T-cell (primary cell): Measurements from ENCODE around the gene MAP1LC3B2. TPM values are rescaled to one million over a fixed set of nuclear protein-coding genes. Genes with fewer than 3 reads are reported as not detected.
A peak's percentile ranks its signal among the peaks of the same experiment; 100 is the strongest.

Source experiments
- ATAC-seq, 4 experiments: fragments of 200-7000 bp in 3 of 4; fragments of 150-1000 bp in 1 of 4; cut with Tn5 transposase; replicated peaks in 1 of 4; 1 replicate in 3 of 4; 2 replicates in 1 of 4; pipeline ENCODE4 v1.10.0; 2021; ENCODE audit warnings: moderate library complexity in 3 of 4, mild to moderate bottlenecking in 2 of 4, moderate number of reproducible peaks in 1 of 4
- CTCF ChIA-PET, 2 donors: fragments of 300-600 bp; sonication (Branson Sonifier 250); formaldehyde crosslinking; loops; one replicate each; lab custom pipeline; 2022; ENCODE audit warnings: antibody characterized with exemption in 2 of 2; lab: Charles Lee
- POLR2A ChIA-PET, 2 donors: fragments of 300-600 bp; sonication (Branson Sonifier 250); formaldehyde crosslinking; loops; one replicate each; lab custom pipeline; 2022; ENCODE audit warnings: antibody characterized with exemption in 2 of 2; lab: Charles Lee
- DNase-seq, 35 experiments: peaks; one replicate each; pipeline versions ENCODE4 v3.0.0 to v3.0.0-alpha.2; 2013 to 2023
- H3K27ac ChIP-seq: one replicate; pipeline ENCODE4 v1.5.1; 2013; ENCODE audit warnings: low read length
- H3K27me3 ChIP-seq, 2 experiments: replicated peaks in 1 of 2; 1 replicate in 1 of 2; 2 replicates in 1 of 2; pipeline versions ENCODE4 v1.6.1 to v1.7.0; 2013; ENCODE audit warnings: low read length in 1 of 2, mixed read lengths in 1 of 2; ENCODE audit not compliant: control insufficient read depth in 2 of 2, insufficient read depth in 2 of 2; ENCODE audit errors: extremely low read depth in 1 of 2
- H3K36me3 ChIP-seq, 2 donors: 1 replicate in 1 of 2; 2 replicates in 1 of 2; pipeline versions ENCODE4 v1.6.1 to v1.7.0; 2013; ENCODE audit warnings: low read length in 1 of 2; ENCODE audit not compliant: control insufficient read depth in 2 of 2, insufficient read depth in 1 of 2; ENCODE audit errors: extremely low read depth in 1 of 2
- H3K4me1 ChIP-seq, 2 experiments: 1 replicate in 1 of 2; 2 replicates in 1 of 2; pipeline versions ENCODE4 v1.6.1 to v1.7.0; 2013; ENCODE audit warnings: low read length in 2 of 2, mixed read lengths in 1 of 2; ENCODE audit not compliant: insufficient read depth in 2 of 2, control insufficient read depth in 1 of 2; ENCODE audit errors: extremely low read depth in 1 of 2
- H3K4me3 ChIP-seq, 2 donors: 1 replicate in 1 of 2; 2 replicates in 1 of 2; pipeline versions ENCODE4 v1.5.1 to v1.7.0; 2013; ENCODE audit warnings: mild to moderate bottlenecking in 2 of 2, low read length in 1 of 2, moderate library complexity in 1 of 2; ENCODE audit not compliant: control insufficient read depth in 1 of 2; ENCODE audit errors: extremely low read depth in 1 of 2
- H3K9me3 ChIP-seq: 2 replicates; pipeline ENCODE4 v1.7.0; 2013
- H3K27ac Mint-ChIP-seq, 2 donors: one replicate each; pipeline ENCODE4 v1.8.0; 2020 to 2021; ENCODE audit warnings: mild to moderate bottlenecking in 2 of 2, mixed read lengths in 2 of 2
- H3K27me3 Mint-ChIP-seq, 2 donors: one replicate each; pipeline ENCODE4 v1.8.0; 2021 to 2022; ENCODE audit warnings: mixed read lengths in 2 of 2
- H3K36me3 Mint-ChIP-seq: one replicate; pipeline ENCODE4 v1.8.0; 2021; ENCODE audit warnings: mixed read lengths
- H3K4me1 Mint-ChIP-seq, 3 donors: one replicate each; pipeline ENCODE4 v1.8.0; 2020 to 2022; ENCODE audit warnings: mixed read lengths in 3 of 3, mild to moderate bottlenecking in 1 of 3
- H3K4me3 Mint-ChIP-seq, 3 donors: one replicate each; pipeline ENCODE4 v1.8.0; 2020 to 2022; ENCODE audit warnings: mild to moderate bottlenecking in 3 of 3, mixed read lengths in 3 of 3, moderate library complexity in 3 of 3
- H3K9me3 Mint-ChIP-seq, 3 donors: one replicate each; pipeline ENCODE4 v1.8.0; 2020 to 2022; ENCODE audit warnings: mixed read lengths in 3 of 3
- WGBS: methylation state at CpG from one replicate; pipeline ENCODE4 v1.1.5; 2013; ENCODE audit warnings: missing lambda C conversion rate; ENCODE audit not compliant: insufficient coverage; 5-methylcytosine and 5-hydroxymethylcytosine counted together
- total RNA-seq, 35 experiments: library from RNA in 6 of 35; stranded (reverse) in 6 of 35; fragments of 120-200 nt in 1 of 35; gene quantifications; one replicate each; pipeline versions ENCODE4 v1.2.1 to v1.2.4 and lab custom pipeline; 2013 to 2026

MAP1LC3B2 gene
- total RNA-seq (1 to 10 TPM in 4 of 5 donors, under 1 TPM in 1; 0.92 to 4.6 (median 1.4) TPM), total RNA-seq (lab: John Stamatoyannopoulos, UW) (0.05 to 0.96 (median 0.33) reads per million in 29 experiments)
- total RNA-seq (2013): 0.98 TPM

DNA sequence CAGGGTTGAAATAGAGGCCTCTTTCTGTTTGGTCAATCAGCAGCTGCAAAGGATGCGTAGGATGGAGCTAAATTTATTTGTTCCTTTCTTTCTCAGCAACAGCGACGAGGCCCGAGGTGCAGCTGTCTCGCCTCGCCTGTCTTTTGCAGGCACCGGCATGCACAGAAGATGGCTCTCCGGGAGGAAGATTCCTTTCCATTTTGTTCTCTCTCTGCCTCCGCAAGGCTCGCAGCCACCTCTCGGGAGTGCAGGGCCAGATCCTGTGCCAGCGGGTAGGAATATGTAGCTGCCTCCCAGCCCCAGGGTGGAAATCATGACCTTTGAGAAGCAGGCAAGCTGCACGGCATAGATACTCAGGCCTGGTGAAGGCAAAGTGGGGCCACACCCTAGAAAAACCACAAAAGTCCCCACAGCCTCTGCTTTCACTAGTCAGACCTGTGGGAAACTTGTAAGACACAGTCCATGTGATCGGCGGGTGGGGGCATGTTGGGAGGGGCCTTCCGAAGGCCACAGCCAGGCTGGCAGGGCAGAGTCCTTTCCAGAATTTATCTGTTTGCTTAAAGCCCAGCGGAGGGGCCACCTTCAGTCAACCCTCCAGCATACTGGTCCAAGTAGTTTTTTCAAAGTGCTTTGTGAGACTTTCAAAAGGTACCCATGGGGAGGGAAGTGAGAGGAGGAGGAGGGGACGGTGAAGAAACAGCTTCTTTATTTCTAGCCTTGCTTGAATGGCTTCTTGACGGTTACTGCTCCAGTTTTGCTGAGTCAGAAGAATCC is at the start of gene MAP1LC3B2:
TSS of gene MAP1LC3B2 (plus strand) at position 220 of the 774 bp plus-strand sequence. CDS start 16,562 bp downstream, outside the sequence.
- H3K4me3 ChIP-seq: peak within 1 kb of the TSS; percentile 11 to 17
- peaks cover 32 to 54% (median 36%) of the 10 kb centered on the region in 3 donors for H3K4me1 Mint-ChIP-seq
- H3K27ac ChIP-seq: peak within 1 kb of the TSS; percentile 63
- peak within 1 kb of the TSS; percentile 72 to 86 (median 79) for H3K4me3 Mint-ChIP-seq
- H3K27me3 ChIP-seq: no peaks in the 10 kb centered on the region
- DNase-seq (peak; percentile 52 to 87 (median 68)), ATAC-seq (peak; percentile 87 to 91 (median 89))
- peaks cover 0 to 5% (median 5%) of the 10 kb centered on the region in 3 donors for H3K9me3 Mint-ChIP-seq
- H3K27me3 Mint-ChIP-seq: no peaks in the 10 kb centered on the region
- CTCF ChIA-PET: interaction anchor here (0.5 to 1.1 kb wide), 6 partner anchors 25 to 323 kb away, joined by 3 to 7 read pairs (median 4); no protein-coding TSS in a partner anchor
- no peaks in the 10 kb centered on the region for H3K36me3 Mint-ChIP-seq
- POLR2A ChIA-PET: interaction anchor here (0.5 to 1.4 kb wide), 8 partner anchors 14 to 560 kb away, joined by 3 to 7 read pairs (median 3); no protein-coding TSS in a partner anchor
- 4% methylated on average over 15 of the region's 19 CpGs for WGBS
- H3K9me3 ChIP-seq: no peaks in the 10 kb centered on the region
- H3K4me1 ChIP-seq: peaks cover 10 to 45% of the 10 kb centered on the region in 2 experiments
- no peaks in the 10 kb centered on the region for H3K36me3 ChIP-seq
- H3K27ac Mint-ChIP-seq: peak within 1 kb of the TSS; percentile 95 to 97

DNA sequence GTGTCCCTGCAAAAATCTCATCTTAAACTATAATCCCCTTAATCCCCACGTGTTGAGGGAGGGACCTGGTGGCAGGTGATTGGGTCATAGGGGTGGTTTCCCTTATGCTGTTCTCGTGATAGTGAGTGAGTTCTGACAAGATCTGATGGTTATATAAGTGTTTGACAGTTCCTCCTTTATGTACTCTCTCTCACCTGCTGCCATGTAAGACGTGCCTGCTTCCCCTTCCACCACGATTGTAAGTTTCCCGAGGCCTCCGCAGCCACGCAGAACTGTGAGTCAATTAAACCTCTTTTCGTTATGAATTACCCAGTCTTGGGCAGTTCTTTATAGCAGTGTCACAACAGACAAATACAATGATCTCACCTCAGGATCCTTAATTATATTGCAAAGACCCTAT is 45.2 kb upstream of the MAP1LC3B2 start:
- peaks cover 0 to 1% of the 10 kb centered on the region in 2 donors for H3K27me3 Mint-ChIP-seq
- Histone ChIP-seq H3K36me3 (no peaks in the 10 kb centered on the region), H3K27me3 (peaks cover 0 to 12% of the 10 kb centered on the region in 2 experiments), H3K27ac (no peak overlapping the region), H3K9me3 (no peaks in the 10 kb centered on the region), H3K4me1 (peaks cover 0 to under 1% of the 10 kb centered on the region in 2 experiments), H3K4me3 (no peak overlapping the region)
- ChIA-PET POLR2A (no interaction called here), CTCF (no interaction called here)
- DNase-seq (no peak), ATAC-seq (no peak)
- WGBS: 81% methylated on average over 6 of the region's 8 CpGs
- peaks cover 0 to under 1% (median under 1%) of the 10 kb centered on the region in 3 donors for H3K4me1 Mint-ChIP-seq
- H3K9me3 Mint-ChIP-seq: no peaks in the 10 kb centered on the region
- no peaks in the 10 kb centered on the region for H3K36me3 Mint-ChIP-seq
- no peak overlapping the region for H3K27ac Mint-ChIP-seq
- no peak overlapping the region for H3K4me3 Mint-ChIP-seq

DNA sequence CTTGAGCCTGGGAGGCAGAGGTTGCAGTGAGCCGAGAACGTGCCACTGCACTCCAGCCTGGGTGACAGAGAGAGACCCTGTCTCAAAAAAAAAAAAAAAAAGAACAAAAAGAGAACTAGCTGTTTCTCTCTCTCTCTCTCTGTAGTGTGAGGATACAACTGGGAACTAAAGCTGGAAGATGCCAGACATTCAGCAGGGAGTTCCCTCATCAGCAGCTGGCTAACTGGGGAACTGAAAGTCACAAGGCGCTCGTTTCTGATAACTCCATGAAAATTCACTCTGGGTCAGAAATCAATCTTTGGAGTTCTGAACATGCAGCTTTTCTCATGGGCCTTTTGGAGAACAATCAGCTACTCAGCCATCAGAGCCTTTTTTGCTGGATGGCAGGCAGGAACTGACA is 43.5 kb upstream of the MAP1LC3B2 start:
- Histone ChIP-seq H3K36me3 (no peaks in the 10 kb centered on the region), H3K27ac (no peak overlapping the region), H3K4me1 (no peaks in the 10 kb centered on the region), H3K27me3 (peaks cover 0 to 7% of the 10 kb centered on the region in 2 experiments), H3K4me3 (no peak overlapping the region), H3K9me3 (no peaks in the 10 kb centered on the region)
- DNase-seq (no peak), ATAC-seq (no peak)
- Mint-ChIP-seq H3K36me3 (no peaks in the 10 kb centered on the region), H3K4me1 (peaks cover 0 to 3% (median 0%) of the 10 kb centered on the region in 3 donors), H3K4me3 (no peak overlapping the region), H3K9me3 (no peaks in the 10 kb centered on the region), H3K27ac (no peak overlapping the region), H3K27me3 (no peaks in the 10 kb centered on the region)
- ChIA-PET POLR2A (no interaction called here), CTCF (interaction anchor here (0.6 to 0.7 kb wide), 3 partner anchors 29 to 188 kb away, joined by 3 to 5 read pairs (median 5); no protein-coding TSS in a partner anchor)
- 73% methylated on average over 2 of the region's 4 CpGs for whole genome bisulfite sequencing

DNA sequence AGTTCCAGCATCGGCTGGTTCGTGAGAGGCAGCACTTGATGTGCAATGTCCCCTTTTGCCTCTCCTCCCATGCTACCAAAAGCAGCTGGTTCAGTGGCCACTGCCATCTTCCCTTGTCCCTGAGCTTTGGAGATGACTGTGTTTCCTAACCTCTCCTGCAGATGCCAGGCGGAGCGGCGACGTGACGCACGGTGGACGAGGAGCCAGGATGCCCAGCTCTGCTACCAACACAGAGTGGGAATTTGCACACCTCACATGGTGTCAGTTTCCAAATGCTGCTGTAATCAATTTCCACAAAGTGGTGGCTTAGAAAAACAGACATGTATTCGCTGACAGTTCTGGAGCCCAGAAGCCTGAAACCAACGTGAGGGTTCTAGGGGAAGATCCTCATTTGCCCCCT is 42.5 kb upstream of the MAP1LC3B2 start:
- Mint-ChIP-seq H3K9me3 (no peaks in the 10 kb centered on the region), H3K36me3 (no peaks in the 10 kb centered on the region), H3K4me1 (peaks cover 5 to 8% (median 7%) of the 10 kb centered on the region in 3 donors), H3K27me3 (no peaks in the 10 kb centered on the region), H3K4me3 (no peak overlapping the region), H3K27ac (no peak overlapping the region)
- DNase-seq (no peak), ATAC-seq (no peak)
- Histone ChIP-seq H3K4me1 (peaks cover 0 to 6% of the 10 kb centered on the region in 2 experiments), H3K36me3 (no peaks in the 10 kb centered on the region), H3K27me3 (no peaks in the 10 kb centered on the region), H3K9me3 (no peaks in the 10 kb centered on the region), H3K4me3 (no peak overlapping the region), H3K27ac (no peak overlapping the region)
- ChIA-PET POLR2A (no interaction called here), CTCF (no interaction called here)
- 94% methylated on average over 9 of the region's 11 CpGs for WGBS

DNA sequence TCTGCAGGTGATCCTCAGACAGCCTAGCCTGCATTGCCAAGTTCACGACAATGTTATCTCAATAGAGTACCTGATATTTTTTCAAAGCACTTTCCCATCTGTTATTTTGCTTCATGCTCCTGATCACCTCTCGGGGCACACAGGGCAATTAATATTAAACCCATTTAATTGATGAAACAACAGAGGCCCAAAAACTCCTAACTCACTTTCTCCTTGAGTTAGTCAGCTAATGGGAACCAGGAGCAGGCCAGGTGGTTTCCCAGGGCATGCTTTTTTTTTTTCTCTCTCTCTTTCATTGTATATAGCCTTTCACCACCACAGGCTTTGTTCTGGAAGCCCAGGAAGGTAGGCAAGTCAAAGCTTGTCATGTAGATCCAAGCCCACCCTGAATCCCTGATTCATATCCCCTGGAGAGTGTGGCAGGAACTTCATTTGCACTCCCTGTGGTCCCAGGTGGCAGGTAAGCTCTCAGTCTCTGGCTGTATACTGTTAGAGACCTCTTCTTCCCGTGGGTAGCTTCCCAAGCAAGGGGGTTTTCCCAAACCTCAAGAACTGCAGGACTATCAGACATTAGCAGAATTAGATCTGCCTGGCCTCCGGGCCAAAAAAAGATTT is 41.6 kb upstream of the MAP1LC3B2 start:
- ChIA-PET CTCF (no interaction called here), POLR2A (no interaction called here)
- no peaks in the 10 kb centered on the region for H3K9me3 Mint-ChIP-seq
- peaks cover 5 to 9% (median 7%) of the 10 kb centered on the region in 3 donors for H3K4me1 Mint-ChIP-seq
- H3K36me3 Mint-ChIP-seq: no peaks in the 10 kb centered on the region
- no peak overlapping the region for H3K27ac Mint-ChIP-seq
- ATAC-seq (no peak), DNase-seq (no peak)
- Histone ChIP-seq H3K4me1 (peaks cover 0 to 6% of the 10 kb centered on the region in 2 experiments), H3K4me3 (no peak overlapping the region), H3K27me3 (no peaks in the 10 kb centered on the region), H3K36me3 (no peaks in the 10 kb centered on the region), H3K27ac (no peak overlapping the region), H3K9me3 (no peaks in the 10 kb centered on the region)
- peaks cover 0 to 2% of the 10 kb centered on the region in 2 donors for H3K27me3 Mint-ChIP-seq
- WGBS: 92% methylated on average over 2 of the region's 4 CpGs
- H3K4me3 Mint-ChIP-seq: no peak overlapping the region

DNA sequence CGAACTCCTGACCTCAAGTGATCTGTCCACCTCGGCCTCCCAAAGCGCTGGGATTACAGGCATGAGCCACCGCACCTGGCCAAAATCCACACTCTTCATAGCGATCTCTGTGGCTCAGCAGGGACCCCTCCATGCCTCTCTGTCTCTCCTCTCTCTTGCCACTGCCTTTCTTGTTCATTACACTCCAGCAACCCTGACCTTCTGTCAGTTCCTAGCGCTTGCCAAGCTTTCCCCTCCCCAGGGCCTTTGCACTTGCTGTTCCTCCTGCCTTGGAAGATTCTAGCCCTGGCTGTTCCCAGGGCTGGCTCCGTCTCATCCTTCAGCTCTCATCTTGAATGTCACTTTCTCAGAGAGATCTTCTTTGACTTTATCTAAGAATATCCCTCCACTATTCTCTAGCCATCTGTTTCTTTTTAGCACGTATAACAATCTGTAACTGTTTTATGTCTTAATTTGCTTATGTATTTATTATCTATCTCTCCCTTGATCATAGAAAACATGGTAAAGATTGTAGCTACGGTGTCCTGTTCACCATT is 38.9 kb upstream of the MAP1LC3B2 start:
- Histone ChIP-seq H3K9me3 (no peaks in the 10 kb centered on the region), H3K36me3 (no peaks in the 10 kb centered on the region), H3K4me1 (peaks cover 0 to 6% of the 10 kb centered on the region in 2 experiments), H3K27ac (no peak overlapping the region), H3K4me3 (no peak overlapping the region), H3K27me3 (peaks cover 0 to 5% of the 10 kb centered on the region in 2 experiments)
- no peaks in the 10 kb centered on the region for H3K36me3 Mint-ChIP-seq
- no peak overlapping the region for H3K4me3 Mint-ChIP-seq
- no peak for ATAC-seq
- WGBS: 91% methylated on average over 6 of the region's 9 CpGs
- H3K27ac Mint-ChIP-seq: no peak overlapping the region
- ChIA-PET POLR2A (no interaction called here), CTCF (no interaction called here)
- no peaks in the 10 kb centered on the region for H3K9me3 Mint-ChIP-seq
- peaks cover 0 to 6% of the 10 kb centered on the region in 2 donors for H3K27me3 Mint-ChIP-seq
- peaks cover 5 to 9% (median 7%) of the 10 kb centered on the region in 3 donors for H3K4me1 Mint-ChIP-seq
- no peak for DNase-seq
